NCI-H2107 treated with DMSO at 0.1 percent for 48 hours (cell line): ENCODE measurements around the gene KIF14.
"Not testable (repeated sequence)": the region's sequence is repeated elsewhere in the genome, so short reads cannot be mapped to it uniquely, and the experiment has no call there.

ENCODE experiments used
- DNase-seq: peaks from one replicate; lab custom pipeline; 2025; ENCODE audit not compliant: unreplicated experiment; lab: John Stamatoyannopoulos, UW

The KIF14 gene

DNA sequence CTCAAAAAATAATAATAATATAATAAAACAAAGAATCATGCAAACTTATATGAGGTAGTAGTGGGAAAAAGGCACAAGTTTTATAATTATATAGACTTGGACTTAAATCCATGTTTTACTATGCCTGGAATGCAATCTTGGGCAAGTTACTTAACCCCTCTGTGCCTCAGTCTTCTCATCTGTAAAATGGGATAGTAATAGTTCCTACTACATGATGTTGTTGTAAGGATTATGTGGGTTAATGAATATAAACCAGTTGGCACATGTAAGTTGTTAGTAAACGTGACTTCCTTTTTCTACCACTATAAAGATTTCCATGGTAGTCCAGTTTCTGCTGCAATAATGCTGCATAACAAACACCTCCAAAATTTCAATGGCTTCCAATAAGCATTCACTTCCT, 10.8 kb upstream of the KIF14 start:
- DNase-seq: no peak

DNA sequence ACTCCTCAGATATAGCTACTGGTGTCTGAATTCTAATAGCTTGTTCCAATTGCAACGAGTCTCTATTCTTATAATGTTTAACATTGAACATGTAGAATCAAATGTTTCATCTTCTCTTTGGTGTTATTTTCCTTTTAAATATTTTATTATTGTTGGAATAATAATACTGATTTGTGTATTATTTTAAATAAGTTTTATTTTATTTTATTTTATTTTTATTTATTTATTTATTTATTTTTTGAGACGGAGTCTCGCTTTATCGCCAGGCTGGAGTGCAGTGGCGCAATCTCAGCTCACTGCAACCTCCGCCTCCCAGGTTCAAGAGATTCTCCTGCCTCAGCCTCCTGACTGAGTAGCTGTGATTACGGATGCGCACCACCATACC, 10.0 kb upstream of the KIF14 start:
- not testable (repeated sequence) for DNase-seq

GRCh38 chr1:200629876-200630514, 9.4 kb upstream of the KIF14 start:
- no peak for DNase-seq

GRCh38 chr1:200628223-200628881, 7.8 kb upstream of the KIF14 start:
- DNase-seq: no peak

DNA sequence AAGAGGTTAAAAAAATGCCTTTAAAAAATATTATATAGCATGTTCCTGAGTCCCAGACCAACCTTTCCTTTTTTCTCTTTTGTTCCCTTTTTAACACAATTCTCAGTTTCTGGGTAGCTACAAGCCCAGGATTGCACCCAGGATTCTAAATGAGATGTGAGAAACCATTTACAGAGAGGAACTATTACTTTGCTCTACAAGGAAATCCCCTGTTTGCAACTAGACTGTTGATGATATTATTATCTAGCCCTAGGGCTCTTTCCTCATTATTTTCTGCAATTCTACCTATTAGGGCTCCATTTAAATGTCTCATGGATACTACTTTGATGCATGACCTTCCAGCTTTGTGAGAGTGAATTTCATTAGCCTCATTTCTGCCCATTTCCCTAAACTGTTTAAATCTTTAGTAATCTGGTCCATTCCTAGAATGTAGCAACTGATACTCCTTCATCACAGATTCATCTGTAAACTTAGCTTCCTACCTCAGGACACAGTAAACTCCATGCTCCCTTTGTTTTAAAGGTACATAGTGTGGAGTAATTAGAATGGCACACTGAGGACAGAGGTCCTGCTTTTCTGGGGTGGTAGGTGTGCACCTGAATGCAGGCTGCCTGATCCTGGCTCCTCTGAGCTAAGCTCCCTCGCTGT, 7.1 kb upstream of the KIF14 start:
- no peak for DNase-seq

DNA sequence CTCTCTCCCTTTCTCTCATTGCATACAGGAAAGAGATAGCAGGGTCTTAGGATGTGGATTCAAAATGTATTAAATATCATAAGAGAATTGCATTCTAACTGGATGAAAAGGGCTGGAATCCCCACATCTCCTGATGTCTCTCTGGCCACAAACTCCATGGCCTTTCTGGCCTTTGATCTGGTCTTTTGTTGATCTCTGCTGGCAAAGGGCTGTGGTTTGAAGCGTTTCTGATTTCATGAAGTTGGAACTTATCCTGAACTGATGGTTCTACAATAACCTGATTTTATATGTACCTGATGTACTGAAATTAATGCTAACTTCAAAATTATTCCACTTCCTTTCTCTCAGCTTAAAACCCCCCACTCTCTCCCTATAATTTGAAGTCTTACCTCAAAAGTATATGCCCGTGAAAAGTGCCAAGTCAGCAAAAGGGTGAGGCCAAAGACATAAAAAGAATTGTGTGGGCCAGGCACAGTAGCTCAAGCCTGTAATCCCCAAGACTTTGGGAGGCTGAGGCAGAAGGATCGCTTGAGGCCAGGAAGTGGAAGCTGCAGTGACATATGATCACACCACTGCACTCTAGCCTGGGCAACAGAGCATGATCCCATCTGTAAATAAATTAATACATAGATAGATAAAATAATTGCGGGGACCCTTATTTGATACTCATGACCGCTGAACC, 6.4 kb upstream of the KIF14 start:
- DNase-seq: no peak

GRCh38 chr1:200625381-200625824, 4.9 kb upstream of the KIF14 start:
- no peak for DNase-seq

- DNase-seq: no peak
Observed at GRCh38 chr1:200624679-200625335, 4.3 kb upstream of the KIF14 start.

- no peak for DNase-seq
Observed at GRCh38 chr1:200619894-200620272, 668 bp downstream of the KIF14 start.

DNA sequence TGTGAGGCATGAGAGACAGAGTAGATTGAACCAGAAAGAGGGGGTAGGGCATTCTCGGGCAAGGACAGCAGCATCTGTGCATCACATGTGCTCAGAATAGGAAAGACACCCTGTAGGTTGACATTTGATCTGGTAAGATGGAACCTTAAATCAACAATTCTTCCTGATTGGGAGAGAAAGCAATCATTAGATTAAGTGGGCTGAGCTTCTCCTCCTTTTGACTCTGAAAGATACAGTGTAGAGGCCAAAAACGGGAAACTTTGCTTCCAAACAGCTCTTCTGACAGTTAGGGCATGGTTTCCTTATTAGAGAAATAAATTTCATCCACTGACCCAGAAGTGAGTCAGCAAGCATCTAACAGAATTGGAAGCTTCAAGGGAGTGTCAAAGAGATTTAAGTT, 9.7 kb downstream of the KIF14 start:
- no peak for DNase-seq

- DNase-seq: no peak
Observed at GRCh38 chr1:200602632-200603031, 17.9 kb downstream of the KIF14 start.

DNA sequence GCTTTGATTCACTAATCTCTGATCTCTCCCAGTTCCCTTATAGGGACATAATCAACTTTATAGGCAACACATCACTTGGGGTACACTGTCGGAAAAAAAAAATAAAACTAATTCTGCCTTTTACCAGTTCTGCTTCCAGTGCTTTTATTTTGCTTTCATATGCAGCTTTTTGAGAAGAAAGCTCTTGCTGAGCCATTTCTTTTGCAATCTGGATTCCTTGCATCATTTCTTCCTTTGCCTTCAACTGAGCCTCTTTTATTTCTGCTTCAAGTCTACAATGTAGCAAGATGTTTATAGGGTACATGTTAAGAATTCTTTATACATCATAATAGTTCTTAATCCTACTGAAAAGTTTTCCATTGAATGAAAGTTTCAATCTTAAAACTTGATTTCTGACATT, 30.6 kb downstream of the KIF14 start:
- no peak for DNase-seq

GRCh38 chr1:200588698-200589097, 31.9 kb downstream of the KIF14 start:
- DNase-seq: no peak

- no peak for DNase-seq
Observed at GRCh38 chr1:200564319-200564718, 56.2 kb downstream of the KIF14 start.

GRCh38 chr1:200561856-200562214, 58.7 kb downstream of the KIF14 start:
- no peak for DNase-seq

DNA sequence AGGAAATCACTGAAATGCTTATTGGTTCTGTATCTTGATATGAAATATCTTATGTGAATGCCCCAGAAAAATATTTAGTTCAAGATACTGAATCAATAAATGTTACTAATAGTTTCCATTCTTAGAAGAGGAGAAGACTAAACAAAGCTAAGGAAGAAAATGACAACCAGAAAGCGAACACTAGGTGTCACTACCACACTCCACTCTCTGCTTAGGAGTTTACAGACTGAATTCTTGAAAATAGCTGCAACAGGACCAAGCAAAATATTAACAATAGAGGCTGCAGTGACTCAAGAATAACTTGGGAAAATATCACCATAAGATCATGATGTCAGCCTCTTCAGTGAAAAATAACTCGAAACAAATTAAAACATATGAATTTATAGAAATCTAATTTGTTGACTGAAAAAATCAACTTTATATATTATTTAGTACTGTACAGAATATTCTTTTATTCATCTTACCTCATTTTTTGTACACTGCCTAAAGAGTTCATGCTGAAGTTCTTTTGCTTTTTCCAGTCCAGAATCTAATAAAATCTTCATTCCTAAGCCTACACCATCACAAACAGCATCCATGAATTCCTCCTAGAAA, 61.6 kb downstream of the KIF14 start:
- no peak for DNase-seq

GRCh38 chr1:200556002-200556401, 64.5 kb downstream of the KIF14 start:
- peak; percentile 23 for DNase-seq

- DNase-seq: not testable (repeated sequence)
Observed at GRCh38 chr1:200552737-200553136, 67.8 kb downstream of the KIF14 start.

DNA sequence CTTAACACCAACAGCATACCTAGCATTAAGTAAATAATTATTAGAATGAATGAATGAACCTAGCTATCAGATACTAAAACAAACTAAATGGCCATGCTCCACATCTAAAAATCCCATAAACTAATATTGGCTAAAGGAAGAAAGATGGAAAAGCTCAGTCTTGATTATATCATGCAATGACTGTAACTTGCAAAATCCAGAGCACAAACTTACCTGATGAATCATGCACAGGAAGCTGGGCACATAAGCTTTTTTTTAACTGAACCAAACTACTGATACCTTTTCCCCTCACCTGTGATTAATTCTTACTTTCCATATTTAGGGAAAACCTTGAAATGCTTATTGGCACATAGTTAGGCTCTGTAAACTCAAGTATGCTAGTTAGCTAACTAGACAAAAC, 70.2 kb downstream of the KIF14 start:
- no peak for DNase-seq

DNA sequence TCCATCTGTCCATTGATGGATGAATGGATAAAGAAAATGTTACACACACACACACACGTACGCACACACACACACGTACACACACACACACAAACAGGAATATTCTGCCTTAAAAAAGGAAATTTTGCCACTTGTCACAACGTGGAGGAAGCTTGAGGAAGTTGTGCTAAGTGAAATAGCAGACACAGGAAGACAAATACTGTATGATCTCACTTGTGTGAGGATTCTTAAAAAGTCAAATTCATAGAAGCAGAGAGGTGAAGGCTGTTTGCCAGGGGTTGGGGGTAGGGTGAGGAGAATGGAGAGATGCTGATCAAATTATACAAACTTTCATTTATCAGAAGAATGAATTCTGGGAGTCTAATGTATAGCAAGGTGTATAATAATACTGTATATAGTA, 73.2 kb downstream of the KIF14 start:
- DNase-seq: no peak

GRCh38 chr1:200546577-200546976, 74.0 kb downstream of the KIF14 start:
- DNase-seq: no peak
